ENCODE data around the gene CCDC50. TPM values are rescaled to one million over a fixed set of nuclear protein-coding genes. Genes with fewer than 3 reads are reported as not detected.

The CCDC50 gene
- total and polyA plus RNA-seq, 2 of the 8 experiments (the other 6 are each of a cell fraction or from before 2014, with no cell fraction given), result 7.3 to 19.2 TPM

DNA sequence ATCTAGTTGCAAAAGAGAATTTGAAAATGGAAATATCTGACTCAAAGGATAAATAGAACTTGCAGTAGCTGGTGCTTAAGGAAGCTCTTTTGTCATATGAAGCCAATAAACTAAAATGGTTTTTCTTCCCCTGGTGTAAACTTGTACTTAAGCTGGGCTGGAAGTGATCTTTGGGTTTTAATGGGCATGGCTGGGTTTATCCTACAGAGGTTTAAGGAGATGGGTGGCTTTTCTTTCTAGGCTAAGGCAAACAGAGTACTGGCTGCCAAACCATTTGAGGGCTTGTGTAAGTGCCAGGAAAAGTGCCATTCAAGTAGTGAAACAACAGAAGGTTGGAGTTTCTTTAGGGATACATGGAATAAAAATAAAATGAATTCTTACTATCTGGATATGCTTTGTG lies 13.2 kb downstream of the CCDC50 start:
- H3K27me3 ChIP-seq (replicated peaks in 1 of 4; ENCODE audit: control insufficient read depth in 3 of 4, extremely low read depth in 1 of 4, insufficient read depth in 3 of 4, low read length in 3 of 4), result no peaks in the 10 kb centered on the region
- DNase-seq (ENCODE audit: low read depth in 1 of 2, low spot score in 2 of 2) (no peak), FAIRE-seq (no peak)
- H3K9ac ChIP-seq (replicated peaks in 1 of 4; ENCODE audit: extremely low read depth in 1 of 4, low read depth in 3 of 4, low read length in 3 of 4), result no peak overlapping the region
- CTCF ChIA-PET (ENCODE audit: partially characterized antibody), result interaction anchor here (0.9 to 1.0 kb wide), 2 partner anchors 13 to 29 kb away, joined by 3 to 4 read pairs; no protein-coding TSS in a partner anchor
- H3K27ac ChIP-seq (ENCODE audit: low read depth, low read length), result no peak overlapping the region
- peaks cover 0 to 29% of the 10 kb centered on the region in 2 experiments; a peak in 3 of 4 replicates for H3K79me2 ChIP-seq (ENCODE audit: control insufficient read depth in 1 of 2, insufficient read depth in 2 of 2, low read length in 2 of 2)
- H2AFZ ChIP-seq (ENCODE audit: low read length), result no peak overlapping the region
- no peaks in the 10 kb centered on the region for H3K23me2 ChIP-seq (ENCODE audit: low read depth, low read length)
- H4K91ac ChIP-seq (replicated peaks; ENCODE audit: insufficient read length, low read length), result no peak overlapping the region
- H2BK15ac ChIP-seq (ENCODE audit: low read length), result no peak overlapping the region
- no peak overlapping the region for H2BK120ac ChIP-seq (replicated peaks; ENCODE audit: low read depth, low read length)
- H2BK20ac ChIP-seq (ENCODE audit: low read length), result no peak overlapping the region
- H4K5ac ChIP-seq (ENCODE audit: insufficient read length, low read depth, low read length), result no peak overlapping the region
- POLR2A ChIA-PET (ENCODE audit: partially characterized antibody), result no interaction called here
- H4K8ac ChIP-seq (ENCODE audit: extremely low read depth, insufficient read depth, low read length), result no peak overlapping the region
- no peak overlapping the region for H2AK5ac ChIP-seq (ENCODE audit: low read depth, low read length)
- no peak overlapping the region for H2BK5ac ChIP-seq (ENCODE audit: low read depth, low read length)
- no peak overlapping the region for H3K18ac ChIP-seq (ENCODE audit: extremely low read depth, low read length)
- H3K4ac ChIP-seq (replicated peaks; ENCODE audit: insufficient read length, low read depth, low read length), result no peak overlapping the region
- H4K20me1 ChIP-seq (replicated peaks in 1 of 2; ENCODE audit: control insufficient read depth in 1 of 2, insufficient read depth in 2 of 2, low read length in 2 of 2), result peaks cover 0 to 1% of the 10 kb centered on the region in 2 experiments
- H3K14ac ChIP-seq (ENCODE audit: insufficient read length), result no peak overlapping the region
- no peak overlapping the region for H3K23ac ChIP-seq (ENCODE audit: insufficient read length)
- no peak overlapping the region for H3K56ac ChIP-seq (replicated peaks; ENCODE audit: insufficient read length, low read depth, low read length)
- H3K79me1 ChIP-seq (ENCODE audit: low read depth, low read length), result no peaks in the 10 kb centered on the region
- no peaks in the 10 kb centered on the region for H3K9me3 ChIP-seq (ENCODE audit: insufficient read depth in 2 of 2, low read depth in 1 of 2, low read length in 1 of 2)
- no peak overlapping the region for H3K4me2 ChIP-seq (ENCODE audit: insufficient read depth in 1 of 2, low read depth in 2 of 2, low read length in 2 of 2)
- H3K4me1 ChIP-seq (replicated peaks in 1 of 4; ENCODE audit: control insufficient read depth in 3 of 4, insufficient read depth in 4 of 4, low read length in 3 of 4), result no peaks in the 10 kb centered on the region
- no peak overlapping the region for H2BK12ac ChIP-seq (ENCODE audit: low read depth, low read length)
- no peak overlapping the region for H3K4me3 ChIP-seq (ENCODE audit: extremely low read depth in 1 of 4, insufficient read depth in 2 of 4, low read depth in 3 of 4, low read length in 4 of 4)
- no peaks in the 10 kb centered on the region for H3K36me3 ChIP-seq (ENCODE audit: control insufficient read depth in 2 of 4, insufficient read depth in 4 of 4, low read length in 3 of 4)
- TF ChIP-seq KDM4A (IDR thresholded peaks at IDR 0.05; ENCODE audit: low read depth, low read length, severe bottlenecking) (no peak), EGR1 (IDR thresholded peaks at IDR 0.05; ENCODE audit: borderline replicate concordance, low read depth, low read length) (no peak), EP300 (IDR thresholded peaks at IDR 0.05; ENCODE audit: borderline replicate concordance in 1 of 2, low read depth in 2 of 2, low read length in 2 of 2) (no peak), CEBPB (IDR thresholded peaks at IDR 0.05; ENCODE audit: low read depth, low read length) (no peak), TCF12 (IDR thresholded peaks at IDR 0.05; ENCODE audit: low read depth, low read length) (no peak), NRF1 (IDR thresholded peaks at IDR 0.05; ENCODE audit: low read depth, low read length) (no peak)
- TF ChIP-seq, protein P1, sequence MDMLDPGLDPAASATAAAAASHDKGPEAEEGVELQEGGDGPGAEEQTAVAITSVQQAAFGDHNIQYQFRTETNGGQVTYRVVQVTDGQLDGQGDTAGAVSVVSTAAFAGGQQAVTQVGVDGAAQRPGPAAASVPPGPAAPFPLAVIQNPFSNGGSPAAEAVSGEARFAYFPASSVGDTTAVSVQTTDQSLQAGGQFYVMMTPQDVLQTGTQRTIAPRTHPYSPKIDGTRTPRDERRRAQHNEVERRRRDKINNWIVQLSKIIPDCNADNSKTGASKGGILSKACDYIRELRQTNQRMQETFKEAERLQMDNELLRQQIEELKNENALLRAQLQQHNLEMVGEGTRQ (IDR thresholded peaks at IDR 0.05; ENCODE audit: low read length), result no peak

All from H1 (cell line).